GM13977 (cell line): Measurements from ENCODE around the gene TMEM198.

Experiments used
- DNase-seq: peaks from one replicate; pipeline ENCODE4 v3.0.0; 2012; ENCODE audit warnings: low spot score
- in situ Hi-C: fragments of 300-500 bp; cut with MboI; formaldehyde crosslinking; loops from one replicate; pipeline ENCODE4 v1.12.0; 2022; ENCODE audit warnings: low sequenced_read_pairs, low pct_unique_long_range_greater_than_20kb, mixed read lengths, inconsistent platforms; ENCODE audit not compliant: unreplicated experiment
- TF ChIP-seq, protein P1 (sequence below): IDR thresholded peaks from 2 replicates; pipeline ENCODE4 v1.5.1; 2012; ENCODE audit warnings: mild to moderate bottlenecking, control low read depth; ENCODE audit not compliant: insufficient read depth; ENCODE audit errors: extremely low read depth, missing control alignments

Gene TMEM198

DNA sequence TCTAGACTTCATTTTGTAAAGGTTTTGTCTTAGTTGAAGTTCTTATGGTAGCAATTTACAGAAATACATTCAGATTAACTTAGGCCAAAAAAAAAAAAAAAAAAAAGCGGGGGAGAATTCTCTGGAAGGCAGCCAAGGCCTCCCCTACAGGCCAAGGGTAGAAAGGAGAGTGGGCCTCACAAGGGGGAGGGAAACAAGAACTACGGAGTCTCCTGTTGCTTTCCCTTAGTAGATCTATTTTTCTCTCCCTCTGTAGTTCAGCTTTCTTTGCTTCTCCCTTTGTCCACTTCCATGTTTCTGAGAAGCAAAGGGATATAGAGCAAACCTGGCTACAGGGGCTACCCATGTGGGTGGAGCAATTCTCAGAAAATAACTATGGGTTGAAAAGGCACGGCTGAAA, 51.4 kb downstream of the TMEM198 start:
- no peak for DNase-seq
- TF ChIP-seq, protein P1, sequence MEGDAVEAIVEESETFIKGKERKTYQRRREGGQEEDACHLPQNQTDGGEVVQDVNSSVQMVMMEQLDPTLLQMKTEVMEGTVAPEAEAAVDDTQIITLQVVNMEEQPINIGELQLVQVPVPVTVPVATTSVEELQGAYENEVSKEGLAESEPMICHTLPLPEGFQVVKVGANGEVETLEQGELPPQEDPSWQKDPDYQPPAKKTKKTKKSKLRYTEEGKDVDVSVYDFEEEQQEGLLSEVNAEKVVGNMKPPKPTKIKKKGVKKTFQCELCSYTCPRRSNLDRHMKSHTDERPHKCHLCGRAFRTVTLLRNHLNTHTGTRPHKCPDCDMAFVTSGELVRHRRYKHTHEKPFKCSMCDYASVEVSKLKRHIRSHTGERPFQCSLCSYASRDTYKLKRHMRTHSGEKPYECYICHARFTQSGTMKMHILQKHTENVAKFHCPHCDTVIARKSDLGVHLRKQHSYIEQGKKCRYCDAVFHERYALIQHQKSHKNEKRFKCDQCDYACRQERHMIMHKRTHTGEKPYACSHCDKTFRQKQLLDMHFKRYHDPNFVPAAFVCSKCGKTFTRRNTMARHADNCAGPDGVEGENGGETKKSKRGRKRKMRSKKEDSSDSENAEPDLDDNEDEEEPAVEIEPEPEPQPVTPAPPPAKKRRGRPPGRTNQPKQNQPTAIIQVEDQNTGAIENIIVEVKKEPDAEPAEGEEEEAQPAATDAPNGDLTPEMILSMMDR, result no peak
- in situ Hi-C loops, result no loop called here

DNA sequence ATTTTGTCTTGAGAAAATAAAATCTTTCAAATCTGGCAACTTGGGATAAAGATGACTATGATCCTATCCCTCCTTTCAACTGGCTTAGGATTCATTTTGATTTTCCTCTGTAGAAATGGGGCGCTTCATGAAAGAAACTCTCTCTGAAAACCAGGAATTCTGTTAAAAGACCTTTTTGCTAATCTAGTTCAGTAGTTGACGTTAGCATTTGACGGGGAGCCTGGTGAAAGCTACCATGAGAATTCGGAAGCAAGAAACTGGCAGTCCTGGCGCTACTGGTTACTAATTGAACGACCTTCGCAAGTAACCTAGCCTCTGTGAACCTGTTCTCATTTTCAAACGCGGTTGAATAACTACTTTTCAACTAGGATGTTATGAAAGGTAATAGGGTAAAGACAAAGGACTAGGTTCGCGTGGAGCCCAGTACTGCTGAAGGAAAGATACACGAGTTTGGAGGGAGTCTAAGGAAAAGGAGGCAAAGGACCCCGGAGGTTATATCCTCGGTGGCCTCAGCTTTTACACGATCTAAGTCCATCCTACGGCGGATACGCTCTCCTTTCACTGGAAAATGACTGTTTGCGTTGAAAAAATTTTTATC, 53.2 kb downstream of the TMEM198 start:
- peak; percentile 28 for DNase-seq
- in situ Hi-C loops, result no loop called here

DNA sequence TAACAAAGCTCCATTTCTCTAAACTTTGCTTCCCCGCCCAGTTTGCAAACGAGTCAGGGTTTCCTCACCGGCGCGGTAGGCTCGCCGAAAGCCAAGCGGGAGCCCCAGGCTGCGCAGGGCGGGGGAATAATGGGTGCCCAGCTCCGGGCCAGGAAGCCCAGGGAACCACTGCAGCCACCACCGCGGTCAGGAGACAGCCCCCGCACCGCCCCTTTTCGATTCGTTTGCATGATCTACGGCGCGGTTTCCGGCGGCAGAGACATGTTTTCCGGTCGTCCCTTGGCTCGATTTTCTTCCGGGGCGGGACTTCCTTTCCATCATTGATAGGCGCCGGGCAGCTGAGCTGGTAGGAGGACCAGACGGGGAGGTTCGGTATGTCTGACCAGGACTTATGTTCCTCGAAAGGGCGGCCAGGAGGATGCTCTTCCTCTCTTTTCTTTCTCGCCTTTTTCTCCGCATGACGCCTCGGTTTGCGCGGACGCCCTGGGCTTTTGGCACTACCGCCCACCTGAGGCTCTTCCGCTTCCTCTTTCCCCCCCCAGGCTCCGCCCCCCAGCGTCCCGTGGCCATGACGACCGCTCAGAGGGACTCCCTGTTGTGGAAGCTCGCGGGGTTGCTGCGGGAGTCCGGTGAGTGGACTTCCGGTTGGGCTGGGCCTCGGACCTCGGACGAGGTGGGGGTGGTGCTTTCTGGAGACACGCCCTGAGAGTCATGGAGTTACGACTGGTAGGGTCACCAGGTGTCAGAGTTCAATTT, 53.9 kb downstream of the TMEM198 start, which contains the start of gene STK11IP:
STK11IP (plus strand) TSS at position 306 of the 756 bp plus-strand sequence; CDS start at position 569, 263 bp downstream.
- in situ Hi-C loops, result no loop called here

More for the DNA sequence above, 53.2 kb downstream of the TMEM198 start:
- TF ChIP-seq, protein P1, result no peak

DNA sequence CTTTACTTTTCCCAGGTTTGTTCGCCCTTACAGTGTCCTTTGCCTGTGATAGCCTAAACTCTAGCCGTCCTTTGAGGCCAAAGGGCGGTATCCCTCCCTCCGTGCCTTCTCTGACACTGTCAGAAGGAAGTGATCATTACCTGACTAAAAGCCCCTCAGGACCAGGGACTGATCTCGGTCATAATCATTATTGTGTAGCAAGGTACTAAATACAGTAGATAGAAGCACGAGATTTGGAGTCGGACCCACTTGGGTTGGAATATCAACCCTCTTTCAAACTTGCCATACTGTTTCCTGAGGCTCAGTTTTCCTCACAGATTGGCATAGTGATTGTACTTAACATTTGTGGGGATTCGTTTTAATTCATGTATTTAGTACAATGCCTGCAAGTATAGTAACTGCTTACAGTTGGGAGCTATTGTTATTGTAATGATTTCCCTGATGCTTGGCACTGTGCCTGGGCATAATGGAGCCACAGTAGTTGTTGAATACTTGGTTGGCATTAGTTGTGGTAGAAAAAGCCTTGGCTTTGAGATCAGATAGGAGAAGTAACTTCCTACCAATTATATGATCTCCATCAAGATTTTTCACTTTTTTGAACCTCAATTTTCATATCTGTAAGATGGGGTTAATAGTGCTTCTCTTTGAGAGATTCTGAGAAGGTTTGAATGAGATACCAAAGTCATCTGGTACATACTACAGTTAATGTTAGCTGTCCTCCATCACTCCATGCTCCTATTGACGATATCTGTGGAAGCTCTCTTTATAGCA, 54.7 kb downstream of the TMEM198 start:
- TF ChIP-seq, protein P1, result no peak
- in situ Hi-C loops, result no loop called here
- peak; percentile 3 for DNase-seq

More for the DNA sequence above, 53.9 kb downstream of the TMEM198 start, which contains the start of gene STK11IP:
- TF ChIP-seq, protein P1, result no peak
- peak; percentile 94 for DNase-seq
